ENCODE data around the gene SNX14.

SNX14 gene

DNA sequence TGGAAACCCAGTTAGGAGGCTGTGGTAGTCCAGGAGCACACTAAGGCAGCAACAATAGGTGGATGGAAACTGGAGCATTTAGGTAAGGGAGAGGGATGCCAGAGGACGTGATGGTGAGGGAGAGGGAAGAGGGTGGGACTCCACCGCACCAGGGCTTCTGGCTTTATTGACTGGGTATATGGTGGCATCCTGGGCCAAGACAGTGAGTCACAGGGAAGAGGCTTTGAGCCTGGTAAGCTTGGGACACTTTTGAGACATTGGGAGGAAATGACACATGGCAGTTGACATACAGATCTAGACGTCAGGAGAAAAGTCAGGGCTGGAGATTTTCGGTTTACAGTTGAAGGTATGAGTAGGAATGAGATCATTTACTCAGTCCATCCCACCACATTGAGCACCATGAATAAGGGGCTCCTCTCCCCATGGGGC is 128.9 kb downstream of the SNX14 start:
- DNase-seq (ENCODE audit: low read depth in 1 of 2, low spot score in 1 of 2): no peak

DNA sequence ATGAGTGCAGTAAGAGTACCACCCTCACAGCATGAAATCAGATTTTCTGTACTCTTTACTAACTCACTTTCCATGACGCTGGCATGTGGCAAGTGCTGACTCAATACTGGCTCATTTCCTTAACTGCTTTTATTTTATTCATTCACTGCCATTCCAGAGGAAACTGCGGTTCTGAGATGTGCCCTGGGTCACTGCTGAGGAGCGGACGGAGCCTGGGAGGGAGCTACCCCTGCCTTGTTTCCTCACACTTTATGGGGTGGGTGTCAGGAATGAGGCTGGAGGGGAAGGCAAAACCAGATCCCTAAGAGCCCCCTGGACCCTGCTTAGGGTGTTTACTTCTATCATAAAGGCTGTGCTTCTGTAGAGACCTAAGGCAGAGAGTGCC is 129.4 kb downstream of the SNX14 start:
- DNase-seq (ENCODE audit: low read depth in 1 of 2, low spot score in 1 of 2): no peak

- no peak for DNase-seq (ENCODE audit: low read depth in 1 of 2, low spot score in 1 of 2)
Observed at GRCh38 chr6:85463621-85464259, 129.9 kb downstream of the SNX14 start.

DNA sequence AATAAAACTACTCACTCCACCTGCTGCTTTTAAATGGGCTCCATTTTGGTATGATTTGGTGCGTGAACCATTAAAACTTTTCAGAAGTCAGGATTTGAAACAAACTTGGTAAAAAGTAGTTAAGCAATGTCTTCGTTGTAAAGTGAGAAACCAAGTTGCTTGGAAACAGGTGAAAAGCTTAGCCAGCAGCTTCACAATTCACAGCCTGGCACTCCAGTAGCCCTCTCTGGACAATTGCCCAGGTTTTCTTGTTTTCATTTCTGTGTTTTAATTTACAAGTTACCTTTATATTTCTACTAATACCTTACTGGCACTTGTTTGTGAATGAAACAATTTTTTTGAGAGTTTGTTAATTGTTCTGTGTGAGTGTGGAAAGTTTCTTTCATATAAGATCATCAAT is 131.0 kb downstream of the SNX14 start:
- no peak for DNase-seq (ENCODE audit: low read depth in 1 of 2, low spot score in 1 of 2)

DNA sequence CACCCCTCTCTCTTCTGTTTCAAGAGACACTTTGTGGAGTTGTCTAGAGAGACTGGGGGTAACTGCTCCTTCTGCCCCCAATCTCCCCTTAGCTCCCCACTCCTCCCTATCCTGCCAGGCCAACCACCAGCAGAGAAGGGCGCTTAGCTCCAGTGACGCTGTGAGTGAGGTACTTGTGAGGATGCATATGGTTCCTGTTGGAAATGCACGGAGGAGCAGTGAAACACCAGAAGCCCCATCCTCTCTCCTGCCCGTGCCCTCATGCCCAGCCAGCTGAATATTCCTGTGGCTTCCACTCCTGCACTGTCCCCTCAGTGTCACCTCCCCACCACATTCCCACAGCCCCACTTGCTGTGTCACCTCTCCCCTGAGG is 131.9 kb downstream of the SNX14 start:
- no peak for DNase-seq (ENCODE audit: low read depth in 1 of 2, low spot score in 1 of 2)

DNA sequence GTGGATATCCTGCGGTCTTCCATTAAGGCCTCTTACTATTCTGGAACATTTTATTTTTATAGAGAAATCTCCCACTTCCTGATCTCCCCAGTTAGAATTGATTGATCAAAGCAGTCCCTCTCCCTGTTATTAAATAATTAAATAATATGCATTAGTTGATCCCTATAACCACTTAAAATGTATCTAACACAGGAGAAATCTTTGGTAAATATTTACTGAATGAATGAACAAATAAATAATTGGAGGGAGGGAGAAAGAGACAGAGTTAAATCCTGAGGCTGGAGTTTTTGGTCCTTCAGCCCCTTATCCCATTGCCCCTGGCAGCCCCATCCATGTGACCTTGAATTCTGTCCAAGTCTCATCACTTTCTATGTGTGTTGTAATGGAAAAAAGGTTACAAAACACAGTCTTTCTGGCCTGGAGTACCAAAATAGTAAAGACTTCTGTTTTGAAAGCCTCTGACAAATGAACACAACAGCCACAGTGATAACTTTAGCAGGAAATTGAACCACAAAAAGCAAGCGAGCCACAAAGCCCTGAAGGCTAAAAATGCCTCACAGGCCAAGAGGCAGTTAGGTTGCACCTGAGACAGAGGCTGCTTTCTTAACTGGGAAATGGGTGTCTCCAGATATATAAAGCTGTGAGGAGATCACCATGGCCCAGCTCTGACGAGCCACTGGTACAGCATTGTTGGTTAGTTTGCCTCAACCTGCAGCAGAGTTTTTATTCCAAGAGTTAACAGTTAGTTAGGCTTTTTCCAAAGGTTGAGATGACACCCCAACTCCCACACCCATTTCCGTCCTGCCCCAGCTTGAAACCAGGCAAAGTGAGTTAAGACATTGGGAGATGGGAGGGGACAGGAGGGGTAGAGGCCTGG is 132.5 kb downstream of the SNX14 start:
- no peak for DNase-seq (ENCODE audit: low read depth in 1 of 2, low spot score in 1 of 2)

DNA sequence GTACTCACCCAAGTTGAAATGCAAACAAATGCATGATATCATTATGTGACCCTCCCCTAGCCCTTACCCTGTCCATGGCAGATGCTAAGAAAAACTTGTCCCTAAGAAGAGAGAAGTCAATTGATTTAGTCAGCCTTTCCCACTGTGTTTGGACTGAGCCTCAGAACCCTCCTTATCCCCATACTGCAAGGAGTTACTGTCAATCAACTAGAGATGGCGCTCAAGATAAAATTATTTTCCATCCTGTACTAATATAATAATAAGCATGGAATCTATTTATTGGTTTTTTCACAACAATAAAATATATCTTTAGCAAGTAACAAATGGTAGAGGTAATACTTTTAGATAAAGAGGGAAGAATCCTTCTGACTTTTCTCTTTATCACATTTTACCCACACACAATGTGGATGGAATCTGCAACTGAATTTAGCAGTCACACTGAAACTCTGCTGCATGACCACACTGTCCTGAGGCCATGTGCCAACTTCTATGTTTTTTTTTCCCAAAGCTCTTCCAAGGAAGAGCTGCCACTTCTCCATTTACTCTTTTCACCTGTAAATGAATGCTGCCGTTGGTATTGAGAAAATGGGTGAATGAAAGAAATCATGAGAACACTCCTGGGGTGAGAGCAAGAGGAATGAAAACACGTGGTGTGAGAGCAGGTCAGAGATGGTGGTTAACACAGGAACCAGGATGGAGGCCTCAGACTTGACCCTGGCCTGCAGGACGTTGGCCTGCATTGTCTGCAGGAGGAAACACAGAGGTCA is 133.3 kb downstream of the SNX14 start:
- DNase-seq (ENCODE audit: low read depth in 1 of 2, low spot score in 1 of 2): no peak

- no peak for DNase-seq (ENCODE audit: low read depth in 1 of 2, low spot score in 1 of 2)
Observed at GRCh38 chr6:85459224-85459901, 134.3 kb downstream of the SNX14 start.

DNA sequence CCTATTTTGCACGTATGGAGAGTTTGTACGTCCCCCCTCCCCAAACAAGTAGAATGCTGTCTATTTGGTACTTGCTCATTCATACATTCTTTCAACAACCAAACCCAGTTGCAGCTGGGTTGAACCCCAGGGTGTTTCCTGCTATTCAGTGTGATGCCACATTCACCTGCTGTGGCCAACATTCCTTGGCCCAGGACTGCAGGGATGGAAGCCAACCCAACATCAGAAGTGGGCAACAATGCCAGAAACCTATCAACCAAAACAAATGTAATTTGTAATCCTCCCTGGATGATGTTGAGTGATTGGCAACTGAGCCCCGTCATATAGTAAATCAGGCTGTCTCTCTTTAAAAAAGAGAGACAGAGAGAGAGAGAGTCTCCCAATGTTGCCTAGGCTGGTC is 134.9 kb downstream of the SNX14 start:
- DNase-seq (ENCODE audit: low read depth in 1 of 2, low spot score in 1 of 2): no peak

DNA sequence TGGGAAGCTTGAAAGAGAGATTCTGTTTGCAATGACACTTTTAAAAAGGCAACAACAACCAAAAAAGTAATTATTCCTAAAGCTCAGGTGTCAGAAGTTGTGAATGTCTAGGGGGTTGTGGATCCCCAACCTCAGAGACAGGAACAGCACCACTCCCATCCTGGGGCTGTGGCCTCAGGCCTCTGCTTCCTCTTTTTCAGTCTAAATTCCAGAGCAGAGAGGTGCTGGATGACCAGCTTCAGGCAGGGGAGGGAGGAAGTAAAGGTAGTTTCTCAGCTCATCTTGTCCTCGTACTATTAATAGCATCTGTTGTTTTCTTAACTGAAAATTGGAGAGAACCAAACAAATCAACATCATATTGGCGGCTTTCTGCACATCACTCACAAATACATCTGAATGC is 135.5 kb downstream of the SNX14 start:
- no peak for DNase-seq (ENCODE audit: low read depth in 1 of 2, low spot score in 1 of 2)

DNA sequence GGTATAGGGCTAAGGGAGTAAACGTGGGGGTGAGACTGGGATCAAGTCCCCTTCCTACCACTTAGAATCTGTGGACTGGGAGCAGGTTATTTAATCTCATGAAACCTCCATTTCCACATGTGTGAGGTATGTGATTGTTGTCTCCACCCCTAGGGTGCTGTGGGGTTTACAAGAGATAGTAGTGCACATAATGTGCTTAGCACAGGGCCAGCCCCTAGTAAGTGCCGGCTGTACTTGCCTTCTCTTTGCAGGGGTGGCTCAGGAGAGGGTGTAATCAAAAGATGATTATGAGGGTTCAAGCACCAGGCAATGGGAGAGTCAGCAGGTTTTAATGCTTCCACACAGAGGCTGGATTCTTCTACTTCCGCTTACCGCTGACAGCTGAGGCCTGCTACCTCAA is 136.9 kb downstream of the SNX14 start:
- DNase-seq (ENCODE audit: low read depth in 1 of 2, low spot score in 1 of 2): no peak

All from stimulated activated CD4-positive, alpha-beta T cell treated with anti-CD3 and anti-CD28 coated beads, Interleukin-15, amount 100 ng/mL, for 1 hour (primary cell).